ENCODE data around the gene BIN1. TPM values are rescaled to one million over a fixed set of nuclear protein-coding genes. Genes with fewer than 3 reads are reported as not detected.

The BIN1 gene
- total RNA-seq, 1 experiment from 2014 or later: 31.8 TPM

DNA sequence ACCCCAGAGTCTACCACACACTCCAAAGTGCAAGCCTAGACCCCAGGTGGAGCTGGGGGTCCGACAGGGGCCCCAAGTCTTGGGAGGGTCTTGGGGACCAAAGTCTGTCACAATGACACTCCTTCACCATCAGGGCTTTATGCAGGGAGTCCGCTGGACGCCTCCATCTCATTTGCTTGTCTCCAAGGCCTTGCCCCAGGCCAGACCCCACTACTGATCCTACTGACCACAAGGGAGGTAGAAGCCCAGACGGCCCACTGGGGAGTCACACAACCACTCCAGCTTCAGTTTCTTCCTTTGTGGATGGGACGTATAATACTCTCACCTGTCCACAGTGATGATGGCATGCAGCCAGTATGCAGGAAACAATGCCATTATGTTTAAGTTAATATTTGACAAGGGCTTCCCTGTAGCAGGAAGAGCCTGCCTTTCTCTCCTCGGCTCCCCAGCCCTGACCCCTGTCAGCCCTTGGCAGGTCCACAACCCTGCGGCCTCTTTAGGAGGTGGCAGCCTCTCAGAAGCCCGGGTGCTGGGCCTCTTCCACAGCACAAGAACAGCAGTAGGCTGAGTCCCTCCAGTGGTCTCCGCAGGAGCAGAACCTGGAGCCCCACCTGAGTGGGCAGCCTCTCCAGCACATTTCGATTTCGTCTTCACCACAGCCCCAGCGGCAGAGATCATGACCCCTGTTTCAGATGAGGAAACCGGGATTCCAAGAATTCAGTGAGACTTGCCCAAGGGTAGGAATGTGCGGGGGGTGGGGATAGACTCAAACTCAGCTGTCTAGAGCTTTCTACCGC, 6.5 kb downstream of the BIN1 start:
- TF ChIP-seq TCF7L2 (IDR thresholded peaks at IDR 0.05; ENCODE audit: borderline replicate concordance, extremely low read depth, insufficient read depth, insufficient read length) (no peak), ZFX (IDR thresholded peaks at IDR 0.05) (no peak), CEBPB (IDR thresholded peaks at IDR 0.05; ENCODE audit: low read depth) (no peak), RAD21 (IDR thresholded peaks at IDR 0.05; ENCODE audit: low read depth) (no peak), POLR2AphosphoS5 (IDR thresholded peaks at IDR 0.05; ENCODE audit: low read depth, low read length) (no peak), SIN3A (IDR thresholded peaks at IDR 0.05; ENCODE audit: low read depth) (no peak), JUND (IDR thresholded peaks at IDR 0.05) (no peak), SRF (IDR thresholded peaks at IDR 0.05; ENCODE audit: low read depth) (no peak), EZH2 (IDR thresholded peaks at IDR 0.05) (no peak), ZNF274 (IDR thresholded peaks at IDR 0.05; ENCODE audit: low read depth, low read length) (no peak), CBX3 (IDR thresholded peaks at IDR 0.05; ENCODE audit: low read depth) (no peak), EZH2phosphoT487 (IDR thresholded peaks at IDR 0.05; ENCODE audit: borderline replicate concordance) (no peak), YY1 (IDR thresholded peaks at IDR 0.05; ENCODE audit: extremely low read depth, insufficient replicate concordance, low read depth, low read length) (no peak), SP1 (IDR thresholded peaks at IDR 0.05; ENCODE audit: low read depth) (no peak)
- TF ChIP-seq, protein P1, sequence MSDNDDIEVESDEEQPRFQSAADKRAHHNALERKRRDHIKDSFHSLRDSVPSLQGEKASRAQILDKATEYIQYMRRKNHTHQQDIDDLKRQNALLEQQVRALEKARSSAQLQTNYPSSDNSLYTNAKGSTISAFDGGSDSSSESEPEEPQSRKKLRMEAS (IDR thresholded peaks at IDR 0.05): no peak
- TF ChIP-seq, protein P2, sequence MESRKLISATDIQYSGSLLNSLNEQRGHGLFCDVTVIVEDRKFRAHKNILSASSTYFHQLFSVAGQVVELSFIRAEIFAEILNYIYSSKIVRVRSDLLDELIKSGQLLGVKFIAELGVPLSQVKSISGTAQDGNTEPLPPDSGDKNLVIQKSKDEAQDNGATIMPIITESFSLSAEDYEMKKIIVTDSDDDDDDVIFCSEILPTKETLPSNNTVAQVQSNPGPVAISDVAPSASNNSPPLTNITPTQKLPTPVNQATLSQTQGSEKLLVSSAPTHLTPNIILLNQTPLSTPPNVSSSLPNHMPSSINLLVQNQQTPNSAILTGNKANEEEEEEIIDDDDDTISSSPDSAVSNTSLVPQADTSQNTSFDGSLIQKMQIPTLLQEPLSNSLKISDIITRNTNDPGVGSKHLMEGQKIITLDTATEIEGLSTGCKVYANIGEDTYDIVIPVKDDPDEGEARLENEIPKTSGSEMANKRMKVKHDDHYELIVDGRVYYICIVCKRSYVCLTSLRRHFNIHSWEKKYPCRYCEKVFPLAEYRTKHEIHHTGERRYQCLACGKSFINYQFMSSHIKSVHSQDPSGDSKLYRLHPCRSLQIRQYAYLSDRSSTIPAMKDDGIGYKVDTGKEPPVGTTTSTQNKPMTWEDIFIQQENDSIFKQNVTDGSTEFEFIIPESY (IDR thresholded peaks at IDR 0.05; ENCODE audit: extremely low read depth, insufficient replicate concordance, low read length): no peak
- TF ChIP-seq, protein P3, sequence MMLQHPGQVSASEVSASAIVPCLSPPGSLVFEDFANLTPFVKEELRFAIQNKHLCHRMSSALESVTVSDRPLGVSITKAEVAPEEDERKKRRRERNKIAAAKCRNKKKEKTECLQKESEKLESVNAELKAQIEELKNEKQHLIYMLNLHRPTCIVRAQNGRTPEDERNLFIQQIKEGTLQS (IDR thresholded peaks at IDR 0.05): no peak
- H3K27me3 ChIP-seq (ENCODE audit: insufficient read depth, low read length): no peaks in the 10 kb centered on the region
- intact Hi-C loops (cut with micrococcal nuclease): no loop called here
- peak overlapping the region; percentile 31; the same call in 1 of the 2 replicates for H3K27ac ChIP-seq (ENCODE audit: low read depth, low read length)
- DNase-seq (ENCODE audit: low read depth, low spot score) (no peak), ATAC-seq (peak; percentile 36)
- ChIA-PET CTCF (no interaction called here), POLR2A (no interaction called here), RAD21 (ENCODE audit: low non-redundant PET in 1 of 2, low total read pairs in 2 of 2, uncharacterized antibody in 2 of 2, unreplicated experiment in 2 of 2) (no interaction called here)
- no TSS peak for BruUV-seq (replicated peaks)
- H3K4me3 ChIP-seq (replicated peaks in 1 of 2; ENCODE audit: low read depth in 1 of 2, low read length in 2 of 2): no peak overlapping the region
- H2AFZ ChIP-seq (ENCODE audit: low read depth, low read length, poor library complexity, severe bottlenecking): no peak overlapping the region
- peaks cover 12 to 34% of the 10 kb centered on the region in 2 experiments for H3K4me1 ChIP-seq (ENCODE audit: control insufficient read depth in 1 of 2, insufficient read depth in 2 of 2, low read length in 2 of 2)
- H3K4me2 ChIP-seq (ENCODE audit: low read length): peak overlapping the region; percentile 44
- H4K20me1 ChIP-seq (ENCODE audit: insufficient read depth): no peaks in the 10 kb centered on the region
- H3K9ac ChIP-seq (ENCODE audit: low read length): no peak overlapping the region
- H3K9me3 ChIP-seq (ENCODE audit: control insufficient read depth in 1 of 2, insufficient read depth in 1 of 2, low read depth in 1 of 2, low read length in 2 of 2): no peaks in the 10 kb centered on the region
- H3K79me2 ChIP-seq (ENCODE audit: insufficient read depth, low read length): peaks cover 19% of the 10 kb centered on the region; the same call in 1 of the 2 replicates
- no peaks in the 10 kb centered on the region for H3K9me2 ChIP-seq (ENCODE audit: insufficient read depth)
- no peaks in the 10 kb centered on the region for H3K36me3 ChIP-seq (ENCODE audit: control insufficient read depth in 1 of 2, insufficient read depth in 2 of 2, low read length in 2 of 2)
